ENCODE results near the gene EXOC6B.

Gene EXOC6B

GRCh38 chr2:72718876-72719275 lies 107.0 kb downstream of the EXOC6B start:
- Histone ChIP-seq H3K4me3 (ENCODE audit: low read depth, low read length) (no peak overlapping the region), H3K79me2 (ENCODE audit: control insufficient read depth, insufficient read depth, low read length, poor library complexity) (peaks cover 3% of the 10 kb centered on the region), H4K12ac (ENCODE audit: low read depth, low read length) (no peak overlapping the region), H3K4ac (ENCODE audit: low read depth, low read length) (no peak overlapping the region), H2AFZ (ENCODE audit: insufficient read depth, low read length, poor library complexity) (no peak overlapping the region), H2BK5ac (ENCODE audit: low read depth, low read length, poor library complexity) (peak overlapping the region; percentile 56), H3K23ac (ENCODE audit: low read length) (no peak overlapping the region), H3K79me1 (ENCODE audit: low read length) (peaks cover 14% of the 10 kb centered on the region), H3K36me3 (ENCODE audit: control insufficient read depth in 1 of 2, insufficient read depth in 2 of 2, low read length in 2 of 2) (no peaks in the 10 kb centered on the region), H2BK12ac (ENCODE audit: low read length) (no peak overlapping the region), H4K91ac (ENCODE audit: low read depth, low read length) (peak overlapping the region; percentile 77), H3K14ac (ENCODE audit: low read length) (no peak overlapping the region), H3K4me2 (ENCODE audit: low read length) (peak overlapping the region; percentile 65), H2BK120ac (ENCODE audit: insufficient read depth, low read length, poor library complexity) (peak overlapping the region; percentile 22), H2AK5ac (ENCODE audit: low read length) (no peak overlapping the region), H3K9me3 (ENCODE audit: insufficient read depth, low read depth, low read length) (no peaks in the 10 kb centered on the region), H3K9ac (ENCODE audit: low read length) (no peak overlapping the region), H3K27me3 (ENCODE audit: insufficient read depth, low read length) (no peaks in the 10 kb centered on the region), H3K4me1 (ENCODE audit: control insufficient read depth in 1 of 2, insufficient read depth in 2 of 2, low read length in 2 of 2) (peaks cover 8 to 9% of the 10 kb centered on the region in 2 experiments), H4K8ac (ENCODE audit: low read depth, low read length) (peak overlapping the region; percentile 28), H3K27ac (ENCODE audit: low read depth, low read length) (peak overlapping the region; percentile 87), H3K18ac (ENCODE audit: low read length) (no peak overlapping the region)
- peak; percentile 88 to 91 for DNase-seq

- no peak overlapping the region for H3K27ac ChIP-seq (ENCODE audit: low read depth, low read length)
- no peak overlapping the region for H4K12ac ChIP-seq (ENCODE audit: low read depth, low read length)
- H2BK5ac ChIP-seq (ENCODE audit: low read depth, low read length, poor library complexity) = no peak overlapping the region
- DNase-seq = no peak
- peaks cover 0 to 3% of the 10 kb centered on the region in 2 experiments for H3K36me3 ChIP-seq (ENCODE audit: control insufficient read depth in 1 of 2, insufficient read depth in 2 of 2, low read length in 2 of 2)
- H4K8ac ChIP-seq (ENCODE audit: low read depth, low read length) = no peak overlapping the region
- no peak overlapping the region for H3K14ac ChIP-seq (ENCODE audit: low read length)
- no peak overlapping the region for H2AFZ ChIP-seq (ENCODE audit: insufficient read depth, low read length, poor library complexity)
- no peak overlapping the region for H3K18ac ChIP-seq (ENCODE audit: low read length)
- H2AK5ac ChIP-seq (ENCODE audit: low read length) = no peak overlapping the region
- no peak overlapping the region for H4K91ac ChIP-seq (ENCODE audit: low read depth, low read length)
- no CpG with 5 or more reads among the region's 2 CpGs for WGBS (ENCODE audit: extremely low coverage, insufficient coverage, insufficient read length)
- no peak overlapping the region for H3K4me3 ChIP-seq (ENCODE audit: low read depth, low read length)
- H3K9me3 ChIP-seq (ENCODE audit: insufficient read depth, low read depth, low read length) = no peaks in the 10 kb centered on the region
- peaks cover 3% of the 10 kb centered on the region for H3K79me2 ChIP-seq (ENCODE audit: control insufficient read depth, insufficient read depth, low read length, poor library complexity)
- H3K4me2 ChIP-seq (ENCODE audit: low read length) = no peak overlapping the region
- H2BK120ac ChIP-seq (ENCODE audit: insufficient read depth, low read length, poor library complexity) = no peak overlapping the region
- no peak overlapping the region for H3K23ac ChIP-seq (ENCODE audit: low read length)
- H3K4ac ChIP-seq (ENCODE audit: low read depth, low read length) = no peak overlapping the region
- peaks cover 14% of the 10 kb centered on the region for H3K79me1 ChIP-seq (ENCODE audit: low read length)
- H3K9ac ChIP-seq (ENCODE audit: low read length) = no peak overlapping the region
- H2BK12ac ChIP-seq (ENCODE audit: low read length) = no peak overlapping the region
- peaks cover 8 to 9% of the 10 kb centered on the region in 2 experiments for H3K4me1 ChIP-seq (ENCODE audit: control insufficient read depth in 1 of 2, insufficient read depth in 2 of 2, low read length in 2 of 2)
- no peaks in the 10 kb centered on the region for H3K27me3 ChIP-seq (ENCODE audit: insufficient read depth, low read length)
Measured at GRCh38 chr2:72716601-72717000, 109.2 kb downstream of the EXOC6B start.

- H3K27me3 ChIP-seq (ENCODE audit: insufficient read depth, low read length) = no peaks in the 10 kb centered on the region
- H4K8ac ChIP-seq (ENCODE audit: low read depth, low read length) = no peak overlapping the region
- no peak overlapping the region for H3K27ac ChIP-seq (ENCODE audit: low read depth, low read length)
- no peak overlapping the region for H4K91ac ChIP-seq (ENCODE audit: low read depth, low read length)
- H3K14ac ChIP-seq (ENCODE audit: low read length) = no peak overlapping the region
- no peak overlapping the region for H2BK5ac ChIP-seq (ENCODE audit: low read depth, low read length, poor library complexity)
- no peak overlapping the region for H3K4me2 ChIP-seq (ENCODE audit: low read length)
- no peak overlapping the region for H2BK12ac ChIP-seq (ENCODE audit: low read length)
- H3K9ac ChIP-seq (ENCODE audit: low read length) = no peak overlapping the region
- no peak overlapping the region for H2BK120ac ChIP-seq (ENCODE audit: insufficient read depth, low read length, poor library complexity)
- peaks cover 2% of the 10 kb centered on the region for H3K79me1 ChIP-seq (ENCODE audit: low read length)
- no peak overlapping the region for H3K23ac ChIP-seq (ENCODE audit: low read length)
- no peak for DNase-seq
- H3K79me2 ChIP-seq (ENCODE audit: control insufficient read depth, insufficient read depth, low read length, poor library complexity) = no peaks in the 10 kb centered on the region
- no peak overlapping the region for H3K4me3 ChIP-seq (ENCODE audit: low read depth, low read length)
- peaks cover 0 to 3% of the 10 kb centered on the region in 2 experiments for H3K36me3 ChIP-seq (ENCODE audit: control insufficient read depth in 1 of 2, insufficient read depth in 2 of 2, low read length in 2 of 2)
- no peak overlapping the region for H2AFZ ChIP-seq (ENCODE audit: insufficient read depth, low read length, poor library complexity)
- peaks cover 5% of the 10 kb centered on the region in 2 experiments for H3K4me1 ChIP-seq (ENCODE audit: control insufficient read depth in 1 of 2, insufficient read depth in 2 of 2, low read length in 2 of 2)
- H2AK5ac ChIP-seq (ENCODE audit: low read length) = no peak overlapping the region
- H4K12ac ChIP-seq (ENCODE audit: low read depth, low read length) = no peak overlapping the region
- no peak overlapping the region for H3K4ac ChIP-seq (ENCODE audit: low read depth, low read length)
- H3K18ac ChIP-seq (ENCODE audit: low read length) = no peak overlapping the region
- no peaks in the 10 kb centered on the region for H3K9me3 ChIP-seq (ENCODE audit: insufficient read depth, low read depth, low read length)
Measured at GRCh38 chr2:72713857-72714256, 112.0 kb downstream of the EXOC6B start.

GRCh38 chr2:72712977-72713376 lies 112.9 kb downstream of the EXOC6B start:
- Histone ChIP-seq H3K27ac (ENCODE audit: low read depth, low read length) (no peak overlapping the region), H3K27me3 (ENCODE audit: insufficient read depth, low read length) (no peaks in the 10 kb centered on the region), H3K9ac (ENCODE audit: low read length) (no peak overlapping the region), H3K9me3 (ENCODE audit: insufficient read depth, low read depth, low read length) (no peaks in the 10 kb centered on the region), H3K4me2 (ENCODE audit: low read length) (no peak overlapping the region), H4K12ac (ENCODE audit: low read depth, low read length) (no peak overlapping the region), H3K4ac (ENCODE audit: low read depth, low read length) (no peak overlapping the region), H3K79me1 (ENCODE audit: low read length) (peaks cover under 1% of the 10 kb centered on the region), H2BK5ac (ENCODE audit: low read depth, low read length, poor library complexity) (no peak overlapping the region), H3K4me1 (ENCODE audit: control insufficient read depth in 1 of 2, insufficient read depth in 2 of 2, low read length in 2 of 2) (peaks cover under 1 to 1% of the 10 kb centered on the region in 2 experiments), H3K79me2 (ENCODE audit: control insufficient read depth, insufficient read depth, low read length, poor library complexity) (no peaks in the 10 kb centered on the region), H2AK5ac (ENCODE audit: low read length) (no peak overlapping the region), H4K8ac (ENCODE audit: low read depth, low read length) (no peak overlapping the region), H3K23ac (ENCODE audit: low read length) (no peak overlapping the region), H3K18ac (ENCODE audit: low read length) (no peak overlapping the region), H3K4me3 (ENCODE audit: low read depth, low read length) (no peak overlapping the region), H2AFZ (ENCODE audit: insufficient read depth, low read length, poor library complexity) (no peak overlapping the region), H2BK12ac (ENCODE audit: low read length) (no peak overlapping the region), H2BK120ac (ENCODE audit: insufficient read depth, low read length, poor library complexity) (no peak overlapping the region), H3K14ac (ENCODE audit: low read length) (no peak overlapping the region), H3K36me3 (ENCODE audit: control insufficient read depth in 1 of 2, insufficient read depth in 2 of 2, low read length in 2 of 2) (peaks cover 0 to 3% of the 10 kb centered on the region in 2 experiments), H4K91ac (ENCODE audit: low read depth, low read length) (no peak overlapping the region)
- DNase-seq = no peak

GRCh38 chr2:72712304-72712703 lies 113.5 kb downstream of the EXOC6B start:
- H3K79me2 ChIP-seq (ENCODE audit: control insufficient read depth, insufficient read depth, low read length, poor library complexity) = no peaks in the 10 kb centered on the region
- no peaks in the 10 kb centered on the region for H3K79me1 ChIP-seq (ENCODE audit: low read length)
- no peak overlapping the region for H3K4me3 ChIP-seq (ENCODE audit: low read depth, low read length)
- no peak overlapping the region for H4K8ac ChIP-seq (ENCODE audit: low read depth, low read length)
- H2AK5ac ChIP-seq (ENCODE audit: low read length) = no peak overlapping the region
- H4K91ac ChIP-seq (ENCODE audit: low read depth, low read length) = no peak overlapping the region
- no peak overlapping the region for H4K12ac ChIP-seq (ENCODE audit: low read depth, low read length)
- no peak for DNase-seq
- no peak overlapping the region for H2BK5ac ChIP-seq (ENCODE audit: low read depth, low read length, poor library complexity)
- no peak overlapping the region for H2BK12ac ChIP-seq (ENCODE audit: low read length)
- no peak overlapping the region for H3K4ac ChIP-seq (ENCODE audit: low read depth, low read length)
- H2AFZ ChIP-seq (ENCODE audit: insufficient read depth, low read length, poor library complexity) = no peak overlapping the region
- H3K27me3 ChIP-seq (ENCODE audit: insufficient read depth, low read length) = no peaks in the 10 kb centered on the region
- no peak overlapping the region for H3K9ac ChIP-seq (ENCODE audit: low read length)
- no peak overlapping the region for H3K18ac ChIP-seq (ENCODE audit: low read length)
- H2BK120ac ChIP-seq (ENCODE audit: insufficient read depth, low read length, poor library complexity) = no peak overlapping the region
- no peaks in the 10 kb centered on the region for H3K4me1 ChIP-seq (ENCODE audit: control insufficient read depth in 1 of 2, insufficient read depth in 2 of 2, low read length in 2 of 2)
- peaks cover 0 to 3% of the 10 kb centered on the region in 2 experiments for H3K36me3 ChIP-seq (ENCODE audit: control insufficient read depth in 1 of 2, insufficient read depth in 2 of 2, low read length in 2 of 2)
- H3K4me2 ChIP-seq (ENCODE audit: low read length) = no peak overlapping the region
- no peaks in the 10 kb centered on the region for H3K9me3 ChIP-seq (ENCODE audit: insufficient read depth, low read depth, low read length)
- no peak overlapping the region for H3K27ac ChIP-seq (ENCODE audit: low read depth, low read length)
- H3K14ac ChIP-seq (ENCODE audit: low read length) = no peak overlapping the region
- H3K23ac ChIP-seq (ENCODE audit: low read length) = no peak overlapping the region
